ENCODE data around the gene MLST8.

GRCh38 chr16:2212362-2213324 lies 7.4 kb downstream of the MLST8 start:
- TF ChIP-seq GATA2 (IDR thresholded peaks at IDR 0.05; ENCODE audit: low read depth, low read length) (no peak), GATA3 (IDR thresholded peaks at IDR 0.05; ENCODE audit: low read depth, low read length) (no peak)
